Chondrocyte (in vitro differentiated cells): ENCODE measurements around the gene SGPL1. TPM values are rescaled to one million over a fixed set of nuclear protein-coding genes. Genes with fewer than 3 reads are reported as not detected.

ENCODE experiments used
- DNase-seq: peaks from one replicate; pipeline ENCODE4 v3.0.0; 2021; ENCODE audit warnings: mixed read lengths, low spot score
- H3K27ac Mint-ChIP-seq: one replicate; pipeline ENCODE4 v1.8.0; 2021; ENCODE audit warnings: mild to moderate bottlenecking, moderate library complexity, mixed read lengths; ENCODE audit not compliant: unreplicated experiment
- H3K27me3 Mint-ChIP-seq: 2 replicates; pipeline ENCODE4 v1.8.0; 2021; ENCODE audit warnings: low read depth, mixed read lengths
- H3K36me3 Mint-ChIP-seq: 2 replicates; pipeline ENCODE4 v1.8.0; 2021; ENCODE audit warnings: low read depth, mixed read lengths
- H3K4me1 Mint-ChIP-seq: 2 replicates; pipeline ENCODE4 v1.8.0; 2021; ENCODE audit warnings: low read depth, mild to moderate bottlenecking, mixed read lengths
- H3K4me3 Mint-ChIP-seq: one replicate; pipeline ENCODE4 v1.8.0; 2021; ENCODE audit warnings: mild to moderate bottlenecking, moderate library complexity, mixed read lengths; ENCODE audit not compliant: unreplicated experiment
- H3K9me3 Mint-ChIP-seq: 2 replicates; pipeline ENCODE4 v1.8.0; 2021; ENCODE audit warnings: low read depth, mixed read lengths
- total RNA-seq: library from RNA; stranded (reverse); gene quantifications from 3 replicates; pipeline ENCODE4 v1.2.1, GENCODE V29; 2021
- TF ChIP-seq, protein P1 (sequence below): fragments of 200-600 bp; sonication (generic); IDR thresholded peaks from 2 replicates; pipeline ENCODE4 v1.5.0; 2021; ENCODE audit warnings: antibody characterized with exemption, mild to moderate bottlenecking, moderate library complexity

SGPL1 gene
- total RNA-seq, 1 donor from 2014 or later, result 71.8 TPM

DNA sequence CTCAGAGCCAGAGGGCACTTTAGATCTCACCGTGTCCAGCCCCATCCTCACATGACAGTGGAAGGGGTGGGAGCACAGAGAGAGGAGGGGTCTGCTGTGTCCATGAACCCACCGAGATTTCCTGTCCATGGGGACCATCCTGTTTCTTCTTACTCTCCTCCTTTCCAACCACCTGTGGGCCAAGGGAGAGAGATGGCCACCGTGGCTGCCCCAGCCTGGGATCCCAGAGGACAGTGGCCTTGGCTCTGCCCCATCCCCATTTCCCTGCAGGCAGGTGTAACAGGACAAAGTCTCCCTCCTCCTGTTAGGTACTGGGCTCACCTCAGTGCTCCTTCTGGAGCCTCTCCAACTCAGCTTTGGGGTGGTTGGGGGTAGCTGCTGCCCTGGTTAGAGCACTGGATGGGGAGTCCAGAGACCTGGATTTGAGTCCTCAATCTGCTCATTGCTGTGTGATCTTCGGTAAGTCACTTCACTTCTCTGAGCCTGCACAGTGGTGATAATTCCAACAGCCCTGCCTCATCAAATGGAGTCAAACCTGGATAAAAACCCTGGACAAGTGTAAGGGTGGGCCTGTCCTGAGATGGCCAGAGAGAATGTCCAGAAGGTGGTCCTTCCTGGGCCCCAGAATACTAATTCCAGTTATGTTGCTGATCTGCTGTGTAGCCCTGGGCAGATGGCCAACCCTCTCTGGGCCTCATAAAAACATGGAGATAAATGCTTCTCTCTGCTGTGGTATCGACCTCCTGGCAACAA, 90.5 kb downstream of the SGPL1 start:
- H3K27ac Mint-ChIP-seq, result no peak overlapping the region
- no peaks in the 10 kb centered on the region for H3K36me3 Mint-ChIP-seq
- H3K27me3 Mint-ChIP-seq, result peaks cover 26% of the 10 kb centered on the region
- H3K4me1 Mint-ChIP-seq, result peaks cover 4% of the 10 kb centered on the region
- H3K9me3 Mint-ChIP-seq, result no peaks in the 10 kb centered on the region
- TF ChIP-seq, protein P1, sequence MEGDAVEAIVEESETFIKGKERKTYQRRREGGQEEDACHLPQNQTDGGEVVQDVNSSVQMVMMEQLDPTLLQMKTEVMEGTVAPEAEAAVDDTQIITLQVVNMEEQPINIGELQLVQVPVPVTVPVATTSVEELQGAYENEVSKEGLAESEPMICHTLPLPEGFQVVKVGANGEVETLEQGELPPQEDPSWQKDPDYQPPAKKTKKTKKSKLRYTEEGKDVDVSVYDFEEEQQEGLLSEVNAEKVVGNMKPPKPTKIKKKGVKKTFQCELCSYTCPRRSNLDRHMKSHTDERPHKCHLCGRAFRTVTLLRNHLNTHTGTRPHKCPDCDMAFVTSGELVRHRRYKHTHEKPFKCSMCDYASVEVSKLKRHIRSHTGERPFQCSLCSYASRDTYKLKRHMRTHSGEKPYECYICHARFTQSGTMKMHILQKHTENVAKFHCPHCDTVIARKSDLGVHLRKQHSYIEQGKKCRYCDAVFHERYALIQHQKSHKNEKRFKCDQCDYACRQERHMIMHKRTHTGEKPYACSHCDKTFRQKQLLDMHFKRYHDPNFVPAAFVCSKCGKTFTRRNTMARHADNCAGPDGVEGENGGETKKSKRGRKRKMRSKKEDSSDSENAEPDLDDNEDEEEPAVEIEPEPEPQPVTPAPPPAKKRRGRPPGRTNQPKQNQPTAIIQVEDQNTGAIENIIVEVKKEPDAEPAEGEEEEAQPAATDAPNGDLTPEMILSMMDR, result no peak
- H3K4me3 Mint-ChIP-seq, result no peak overlapping the region
- DNase-seq, result no peak

DNA sequence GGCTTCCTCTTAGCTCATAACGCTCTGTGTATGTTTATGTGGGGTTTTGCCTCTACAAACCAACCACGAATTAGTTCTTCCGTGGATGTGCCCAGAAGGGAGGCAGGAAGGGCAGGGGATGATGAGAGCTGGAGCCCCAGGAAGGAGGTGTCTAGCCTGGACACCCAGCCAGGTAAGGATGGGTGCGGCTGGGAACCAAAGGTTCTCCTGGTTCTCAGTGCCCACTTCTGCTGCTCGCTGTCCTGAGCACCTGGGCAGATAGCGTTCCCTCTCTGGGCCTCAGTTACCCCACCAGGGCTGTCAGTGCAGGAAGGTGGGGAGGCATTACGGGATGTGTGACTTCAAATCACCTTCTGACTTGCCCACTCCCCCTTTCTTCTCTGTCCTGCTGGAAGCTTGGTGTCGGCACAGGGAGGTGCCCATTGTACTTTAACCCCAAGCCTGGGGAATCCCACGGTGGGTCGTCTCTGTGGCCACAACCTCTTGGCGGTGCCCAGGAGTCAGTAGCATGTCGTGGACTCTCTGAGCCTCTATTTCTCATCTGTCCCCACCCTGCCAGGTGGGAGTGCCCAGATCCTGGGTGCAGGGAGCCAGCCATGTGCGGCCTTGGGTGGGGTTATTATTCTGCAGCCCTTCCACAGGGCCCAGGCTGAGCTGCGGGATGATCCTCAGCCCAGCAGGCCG, 91.3 kb downstream of the SGPL1 start:
- no peaks in the 10 kb centered on the region for H3K9me3 Mint-ChIP-seq
- H3K4me1 Mint-ChIP-seq, result peaks cover 4% of the 10 kb centered on the region
- no peak overlapping the region for H3K4me3 Mint-ChIP-seq
- TF ChIP-seq, protein P1, result no peak
- H3K27me3 Mint-ChIP-seq, result peaks cover 24% of the 10 kb centered on the region
- H3K36me3 Mint-ChIP-seq, result no peaks in the 10 kb centered on the region
- H3K27ac Mint-ChIP-seq, result no peak overlapping the region
- peak; percentile 51 for DNase-seq

DNA sequence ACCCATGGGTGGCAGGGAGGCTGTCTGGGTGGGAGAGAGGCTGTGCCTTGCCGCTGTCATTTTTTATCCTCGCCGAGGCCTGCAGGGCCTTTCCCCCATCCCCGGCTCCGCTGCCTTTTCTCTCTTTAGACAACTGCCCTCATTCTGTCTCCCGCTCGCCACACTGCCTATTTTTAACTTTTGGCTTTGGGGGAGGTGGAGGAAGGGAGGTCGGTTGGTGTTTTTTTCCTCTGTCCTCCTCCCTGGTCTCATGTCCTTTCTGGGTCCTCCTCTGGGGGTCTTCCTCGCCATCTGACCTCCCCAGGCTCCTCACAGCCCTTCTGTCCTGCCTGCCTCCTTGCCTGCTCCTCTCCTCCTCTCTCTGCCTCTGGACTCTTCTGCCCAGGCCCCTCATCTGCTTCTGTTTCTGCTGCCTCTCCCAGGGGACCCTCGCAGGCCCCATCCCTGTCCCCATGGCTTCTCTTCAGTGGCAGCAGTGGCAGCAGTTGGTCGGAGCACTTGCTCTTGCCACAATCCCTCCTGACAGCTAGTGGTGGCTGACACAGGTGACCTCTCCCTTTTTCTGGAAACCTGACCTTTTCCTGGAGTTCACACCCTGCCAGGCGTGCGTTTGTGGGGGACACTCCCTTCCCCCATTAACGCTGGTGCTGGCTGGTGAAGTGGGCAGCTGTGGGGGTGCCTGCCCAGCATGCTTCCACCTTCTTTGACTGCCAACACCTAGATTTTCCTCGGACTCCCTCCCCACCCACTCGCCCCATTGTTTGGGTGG, 92.1 kb downstream of the SGPL1 start:
- Mint-ChIP-seq H3K9me3 (no peaks in the 10 kb centered on the region), H3K4me3 (no peak overlapping the region), H3K27ac (no peak overlapping the region), H3K4me1 (peaks cover 4% of the 10 kb centered on the region), H3K36me3 (no peaks in the 10 kb centered on the region), H3K27me3 (peaks cover 25% of the 10 kb centered on the region)
- DNase-seq, result no peak
- TF ChIP-seq, protein P1, result no peak

DNA sequence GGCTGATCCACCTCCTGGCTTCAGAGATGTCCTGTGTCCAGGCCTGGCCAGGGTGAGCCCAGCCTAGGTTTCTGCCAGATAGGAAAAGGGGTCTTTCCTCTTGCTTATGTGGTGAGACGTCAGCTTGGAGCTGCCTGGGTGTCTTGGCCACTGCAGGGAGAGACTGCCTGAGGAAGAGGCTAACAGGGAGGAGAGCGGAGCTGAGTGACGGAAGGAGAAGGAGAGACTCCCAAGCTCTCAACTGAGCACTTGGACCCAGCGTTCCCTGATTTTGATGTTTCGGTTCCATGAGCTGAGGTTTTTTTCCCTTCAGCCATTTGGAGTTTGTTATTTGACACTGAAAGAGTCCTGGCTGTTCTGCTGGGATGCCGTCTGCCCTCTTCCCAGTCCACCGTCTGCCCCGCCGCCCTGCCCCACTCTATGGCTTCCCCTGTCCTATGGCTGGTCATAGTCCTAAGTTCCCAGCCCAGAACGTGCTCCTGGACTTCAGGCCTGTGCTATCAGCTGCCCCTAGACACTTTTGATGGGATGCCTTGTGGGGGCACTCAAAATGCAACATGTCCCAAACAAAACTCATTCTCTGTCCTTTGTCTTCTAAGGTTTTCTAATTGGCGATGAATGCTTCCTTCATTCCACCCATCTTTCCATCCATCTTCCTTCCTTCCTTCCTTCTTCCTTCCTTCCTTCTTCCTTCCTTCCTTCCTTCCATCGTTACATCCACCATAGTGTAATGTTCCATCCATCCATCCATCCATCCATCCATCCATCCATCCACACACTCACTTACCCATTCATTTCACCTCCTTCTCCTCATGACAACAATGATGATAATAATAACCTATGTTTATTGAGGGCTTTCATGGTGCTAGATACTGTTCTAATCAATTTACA, 92.9 kb downstream of the SGPL1 start:
- no peaks in the 10 kb centered on the region for H3K9me3 Mint-ChIP-seq
- no peak for DNase-seq
- no peaks in the 10 kb centered on the region for H3K36me3 Mint-ChIP-seq
- peaks cover 26% of the 10 kb centered on the region for H3K27me3 Mint-ChIP-seq
- TF ChIP-seq, protein P1, result no peak
- H3K4me3 Mint-ChIP-seq, result no peak overlapping the region
- peaks cover 5% of the 10 kb centered on the region for H3K4me1 Mint-ChIP-seq
- no peak overlapping the region for H3K27ac Mint-ChIP-seq
